ENCODE results near the gene VSIG4.
"Not testable (repeated sequence)": the region's sequence is repeated elsewhere in the genome, so short reads cannot be mapped to it uniquely, and the experiment has no call there.

The VSIG4 gene

GRCh38 chrX:65975161-65975751 is 64.6 kb downstream of the VSIG4 start:
- not testable (repeated sequence) for DNase-seq
